ENCODE results near the gene ASB11.
"Not testable (repeated sequence)": the region's sequence is repeated elsewhere in the genome, so short reads cannot be mapped to it uniquely, and the experiment has no call there.

The ASB11 gene

DNA sequence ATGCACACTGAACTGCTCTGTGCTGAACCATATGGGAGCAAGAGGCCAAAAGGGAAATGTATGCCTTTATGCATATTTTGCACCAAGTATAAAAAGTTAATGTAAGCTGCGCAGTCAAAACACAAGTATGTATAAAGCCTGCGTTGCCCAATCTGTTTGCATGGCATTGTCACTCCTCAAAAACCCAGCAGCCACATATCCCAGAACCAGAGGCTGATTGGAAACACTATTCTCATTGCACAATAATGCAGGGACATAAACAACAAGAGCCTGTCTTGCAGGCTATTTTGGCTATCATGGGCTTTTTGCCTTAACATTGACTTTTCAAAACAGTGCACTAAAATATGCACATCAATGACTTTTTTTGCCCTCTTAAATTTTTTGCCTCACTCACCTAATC lies 40.5 kb downstream of the ASB11 start:
- TF ChIP-seq ZNF274 (IDR thresholded peaks at IDR 0.05; ENCODE audit: low read depth, low read length) = no peak
- H3K4me3 ChIP-seq (ENCODE audit: low read length) = no peak overlapping the region

- not testable (repeated sequence) for H3K4me3 ChIP-seq (ENCODE audit: low read length)
Observed at GRCh38 chrX:15273275-15273674, 42.2 kb downstream of the ASB11 start.

DNA sequence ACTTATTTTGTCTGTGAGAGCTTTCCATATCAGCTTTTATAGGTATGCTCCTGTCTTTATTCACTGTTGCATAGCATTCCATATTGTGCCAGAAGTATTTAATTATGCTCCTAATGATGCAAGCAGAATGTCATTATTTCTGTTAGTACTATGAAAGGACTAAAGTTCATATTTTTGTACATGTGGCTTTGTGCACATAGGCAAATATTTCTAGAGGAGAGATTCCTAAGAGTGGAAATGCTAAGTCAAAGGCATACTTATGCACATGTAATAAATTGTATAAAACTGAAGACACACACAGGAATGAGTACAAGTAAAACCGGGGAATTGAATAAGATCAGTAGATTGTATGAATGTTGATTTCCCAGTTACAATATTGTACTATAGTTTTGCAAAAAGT lies 43.7 kb downstream of the ASB11 start:
- H3K4me3 ChIP-seq (ENCODE audit: low read length) = no peak overlapping the region
- no peak for TF ChIP-seq ZNF274 (IDR thresholded peaks at IDR 0.05; ENCODE audit: low read depth, low read length)

GRCh38 chrX:15269618-15270521 lies 45.6 kb downstream of the ASB11 start, which contains the start of gene ASB9:
ASB9 (minus strand) TSS chrX:15270083; CDS start chrX:15269874, 209 bp downstream.
- no peak within 1 kb of the TSS for H3K4me3 ChIP-seq (ENCODE audit: low read length)
- no peak for TF ChIP-seq ZNF274 (IDR thresholded peaks at IDR 0.05; ENCODE audit: low read depth, low read length)

DNA sequence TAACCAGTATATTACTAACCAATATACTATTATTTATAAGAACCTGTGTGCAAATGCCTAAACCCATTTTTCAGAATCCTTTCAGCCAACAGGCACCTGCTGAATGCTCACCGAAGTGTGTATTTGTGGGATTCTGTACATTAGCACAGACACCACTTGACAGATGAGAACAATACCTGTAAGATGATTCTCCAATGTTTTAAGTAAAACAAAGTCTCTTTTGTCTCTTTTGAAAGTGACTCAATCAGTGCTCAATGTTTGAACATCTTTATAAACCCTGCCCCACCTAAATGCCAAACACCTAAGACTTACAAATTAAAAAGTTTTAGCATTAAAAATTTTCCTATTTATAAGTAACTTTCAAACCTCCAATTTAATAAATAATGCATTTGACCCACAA lies 46.3 kb downstream of the ASB11 start:
- H3K4me3 ChIP-seq (ENCODE audit: low read length) = no peak overlapping the region
- no peak for TF ChIP-seq ZNF274 (IDR thresholded peaks at IDR 0.05; ENCODE audit: low read depth, low read length)

GRCh38 chrX:15254852-15255251 lies 60.6 kb downstream of the ASB11 start:
- TF ChIP-seq ZNF274 (IDR thresholded peaks at IDR 0.05; ENCODE audit: low read depth, low read length) = no peak
- no peak overlapping the region for H3K4me3 ChIP-seq (ENCODE audit: low read length)

DNA sequence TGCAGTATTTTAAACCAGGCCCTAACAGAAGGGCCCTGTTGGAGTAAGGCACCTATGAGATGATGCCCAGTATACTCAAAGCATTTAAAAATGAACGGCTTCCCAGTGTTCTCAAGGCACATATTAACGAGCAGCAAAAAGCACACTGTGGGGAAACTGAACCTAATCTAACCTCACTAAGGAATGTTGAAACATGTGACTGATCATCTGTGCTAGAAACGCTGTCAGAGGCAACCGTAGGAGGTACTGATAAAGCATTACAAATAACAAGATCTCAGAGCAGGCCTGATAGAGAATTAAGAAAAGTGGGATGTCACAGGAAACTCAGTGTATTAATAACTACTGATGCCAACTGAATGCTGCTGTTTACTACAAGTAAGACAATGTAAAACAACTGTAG lies 69.5 kb downstream of the ASB11 start:
- no peak for TF ChIP-seq ZNF274 (IDR thresholded peaks at IDR 0.05; ENCODE audit: low read depth, low read length)
- H3K4me3 ChIP-seq (ENCODE audit: low read length) = no peak overlapping the region

DNA sequence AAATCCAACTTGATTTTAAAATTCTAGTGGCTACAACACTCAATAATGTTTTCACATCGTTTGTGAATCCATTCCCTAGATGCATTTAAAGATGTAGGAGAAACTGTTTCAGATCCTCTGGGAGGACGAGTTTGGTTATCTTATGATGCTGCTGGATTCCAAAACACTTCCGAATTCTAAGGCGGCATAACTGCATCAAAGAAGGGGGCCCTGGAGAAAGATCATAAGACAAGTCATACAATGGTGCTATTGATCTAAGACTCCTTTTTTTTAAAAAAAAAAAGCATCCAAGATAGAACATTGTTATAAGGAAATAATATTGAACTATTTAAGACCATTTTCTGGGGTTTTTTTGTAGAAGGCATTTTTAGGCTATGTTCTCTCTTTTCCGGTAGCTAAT lies 71.0 kb downstream of the ASB11 start:
- no peak overlapping the region for H3K4me3 ChIP-seq (ENCODE audit: low read length)
- TF ChIP-seq ZNF274 (IDR thresholded peaks at IDR 0.05; ENCODE audit: low read depth, low read length) = no peak

- TF ChIP-seq ZNF274 (IDR thresholded peaks at IDR 0.05; ENCODE audit: low read depth, low read length) = no peak
- H3K4me3 ChIP-seq (ENCODE audit: low read length) = no peak overlapping the region
Observed at GRCh38 chrX:15242899-15243555, 72.4 kb downstream of the ASB11 start.

DNA sequence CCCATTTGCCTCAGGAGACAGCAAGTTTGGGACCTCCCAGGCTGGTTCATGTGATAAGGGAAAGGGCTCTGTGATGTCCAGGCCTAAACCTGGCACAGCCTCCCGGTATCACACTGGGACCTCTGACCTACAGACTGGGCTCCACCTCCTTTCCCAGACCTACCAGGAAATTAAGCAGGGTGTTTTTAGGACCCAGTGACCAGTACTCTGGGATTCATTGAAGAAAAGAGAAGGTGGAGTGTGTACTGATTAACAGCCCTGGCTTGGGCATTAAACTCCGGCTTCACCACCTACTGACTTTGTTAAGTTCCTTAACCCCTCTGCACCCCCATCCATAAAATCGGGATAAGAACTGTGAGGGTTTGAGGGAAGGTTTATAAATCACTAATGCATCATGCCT lies 74.1 kb downstream of the ASB11 start:
- TF ChIP-seq ZNF274 (IDR thresholded peaks at IDR 0.05; ENCODE audit: low read depth, low read length) = no peak
- no peak overlapping the region for H3K4me3 ChIP-seq (ENCODE audit: low read length)

GRCh38 chrX:15240414-15240813 lies 75.0 kb downstream of the ASB11 start:
- TF ChIP-seq ZNF274 (IDR thresholded peaks at IDR 0.05; ENCODE audit: low read depth, low read length) = no peak

GRCh38 chrX:15236146-15236545 lies 79.3 kb downstream of the ASB11 start:
- H3K4me3 ChIP-seq (ENCODE audit: low read length) = no peak overlapping the region
- no peak for TF ChIP-seq ZNF274 (IDR thresholded peaks at IDR 0.05; ENCODE audit: low read depth, low read length)

More at GRCh38 chrX:15240414-15240813, 75.0 kb downstream of the ASB11 start:
- no peak overlapping the region for H3K4me3 ChIP-seq (ENCODE audit: low read length)

DNA sequence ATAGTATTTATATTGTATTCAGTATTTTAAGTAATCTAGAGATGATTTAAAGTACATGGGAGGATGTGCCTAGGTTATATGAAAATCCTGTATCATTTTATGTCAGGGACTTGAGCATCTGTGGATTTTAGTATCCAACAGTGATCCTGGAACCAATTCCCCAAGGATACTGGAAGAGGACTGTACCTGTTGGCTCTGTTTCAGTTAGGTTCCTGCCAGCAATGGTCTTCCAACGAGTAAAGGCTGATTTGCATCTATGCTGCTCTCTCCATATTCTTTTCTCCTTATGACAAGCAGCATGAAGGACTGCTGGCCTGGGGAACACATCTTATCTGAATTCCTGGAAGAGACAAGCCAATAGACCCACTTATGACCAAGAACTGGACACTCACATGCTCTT lies 80.4 kb downstream of the ASB11 start:
- no peak for TF ChIP-seq ZNF274 (IDR thresholded peaks at IDR 0.05; ENCODE audit: low read depth, low read length)
- no peak overlapping the region for H3K4me3 ChIP-seq (ENCODE audit: low read length)

- no peak overlapping the region for H3K4me3 ChIP-seq (ENCODE audit: low read length)
- TF ChIP-seq ZNF274 (IDR thresholded peaks at IDR 0.05; ENCODE audit: low read depth, low read length) = no peak
Observed at GRCh38 chrX:15233416-15234015, 81.9 kb downstream of the ASB11 start.
